Measurements from ENCODE around the gene AFAP1L2.

GRCh38 chr10:114362826-114363355 is 41.4 kb downstream of the AFAP1L2 start:
- TF ChIP-seq CTCF (conservative IDR thresholded peaks at IDR 0.05; ENCODE audit: low read length) (no peak), EZH2phosphoT487 (IDR thresholded peaks at IDR 0.05; ENCODE audit: borderline replicate concordance, low read depth, low read length) (no peak)
